ENCODE results near the gene SLC36A3. TPM values are rescaled to one million over a fixed set of nuclear protein-coding genes. Genes with fewer than 3 reads are reported as not detected.

SLC36A3 gene
- total and polyA plus RNA-seq, 4 donors: not detected

GRCh38 chr5:151298063-151298855 lies 5.3 kb downstream of the SLC36A3 start:
- H3K27me3 ChIP-seq (ENCODE audit: control insufficient read depth in 3 of 3, insufficient read depth in 3 of 3, low read length in 2 of 3): no peaks in the 10 kb centered on the region
- H3K4me3 ChIP-seq: no peak overlapping the region
- H3K9me3 ChIP-seq (ENCODE audit: control insufficient read depth in 4 of 4, insufficient read depth in 3 of 4, low read length in 3 of 4): peaks cover 0 to 2% (median 0%) of the 10 kb centered on the region in 4 donors
- TF ChIP-seq CTCF (IDR thresholded peaks at IDR 0.05; ENCODE audit: control extremely low read depth, extremely low read depth): no peak
- no peak overlapping the region for H3K9ac ChIP-seq (ENCODE audit: insufficient read depth in 1 of 2, low read length in 2 of 2)
- peaks cover 0 to 2% (median 0%) of the 10 kb centered on the region in 5 donors for H3K4me1 ChIP-seq (ENCODE audit: control insufficient read depth in 5 of 5, insufficient read depth in 5 of 5, low read length in 5 of 5)
- H3K27ac ChIP-seq (ENCODE audit: low read depth in 1 of 2, low read length in 1 of 2): no peak overlapping the region
- WGBS, 2 donors: 44 to 82% methylated on average over 6 of the region's 6 CpGs
- ATAC-seq (ENCODE audit: insufficient read depth, low FRiP score) (no peak), DNase-seq (peak; percentile 18 to 38 (median 25))
- no peaks in the 10 kb centered on the region for H3K36me3 ChIP-seq (ENCODE audit: control insufficient read depth in 4 of 4, insufficient read depth in 4 of 4, low read length in 4 of 4)

GRCh38 chr5:151296974-151297373 lies 6.6 kb downstream of the SLC36A3 start:
- Histone ChIP-seq H3K9ac (ENCODE audit: insufficient read depth in 1 of 2, low read length in 2 of 2) (no peak overlapping the region), H3K27me3 (ENCODE audit: control insufficient read depth in 3 of 3, insufficient read depth in 3 of 3, low read length in 2 of 3) (no peaks in the 10 kb centered on the region), H3K4me1 (ENCODE audit: control insufficient read depth in 5 of 5, insufficient read depth in 5 of 5, low read length in 5 of 5) (peaks cover 0 to 2% (median 0%) of the 10 kb centered on the region in 5 donors), H3K27ac (ENCODE audit: low read depth in 1 of 2, low read length in 1 of 2) (no peak overlapping the region), H3K9me3 (ENCODE audit: control insufficient read depth in 4 of 4, insufficient read depth in 3 of 4, low read length in 3 of 4) (peaks cover 0 to 2% (median 0%) of the 10 kb centered on the region in 4 donors), H3K4me3 (no peak overlapping the region), H3K36me3 (ENCODE audit: control insufficient read depth in 4 of 4, insufficient read depth in 4 of 4, low read length in 4 of 4) (no peaks in the 10 kb centered on the region)
- TF ChIP-seq CTCF (IDR thresholded peaks at IDR 0.05; ENCODE audit: control extremely low read depth, extremely low read depth): no peak
- ATAC-seq (ENCODE audit: insufficient read depth, low FRiP score): no peak
- 63 to 84% methylated on average over 2 of the region's 2 CpGs for WGBS, 2 donors
- no peak for DNase-seq

- H3K36me3 ChIP-seq (ENCODE audit: control insufficient read depth in 4 of 4, insufficient read depth in 4 of 4, low read length in 4 of 4): no peaks in the 10 kb centered on the region
- no peak overlapping the region for H3K4me3 ChIP-seq
- TF ChIP-seq CTCF (IDR thresholded peaks at IDR 0.05; ENCODE audit: control extremely low read depth, extremely low read depth): no peak
- no peak for ATAC-seq (ENCODE audit: insufficient read depth, low FRiP score)
- 74 to 84% methylated on average over 1 of the region's 1 CpG for WGBS, 2 donors
- no peak for DNase-seq
- no peaks in the 10 kb centered on the region for H3K27me3 ChIP-seq (ENCODE audit: control insufficient read depth in 3 of 3, insufficient read depth in 3 of 3, low read length in 2 of 3)
- no peak overlapping the region for H3K9ac ChIP-seq (ENCODE audit: insufficient read depth in 1 of 2, low read length in 2 of 2)
- no peak overlapping the region for H3K27ac ChIP-seq (ENCODE audit: low read depth in 1 of 2, low read length in 1 of 2)
- H3K9me3 ChIP-seq (ENCODE audit: control insufficient read depth in 4 of 4, insufficient read depth in 3 of 4, low read length in 3 of 4): peaks cover 0 to 2% (median 0%) of the 10 kb centered on the region in 4 donors
- peaks cover 0 to 2% (median 0%) of the 10 kb centered on the region in 5 donors for H3K4me1 ChIP-seq (ENCODE audit: control insufficient read depth in 5 of 5, insufficient read depth in 5 of 5, low read length in 5 of 5)
Observed at GRCh38 chr5:151296478-151296830, 7.1 kb downstream of the SLC36A3 start.
